Kidney tubule cell (primary cell): ENCODE data around the gene TRMT2B.
A peak's percentile ranks its signal among the peaks of the same experiment; 100 is the strongest.
"Not testable (repeated sequence)": the region's sequence is repeated elsewhere in the genome, so short reads cannot be mapped to it uniquely, and the experiment has no call there.

Experiments
- DNase-seq: peaks from one replicate; pipeline ENCODE4 v3.0.0-alpha.2; 2018; ENCODE audit warnings: low spot score

TRMT2B gene

GRCh38 chrX:101051549-101052302 is at the start of gene TRMT2B:
Gene TRMT2B (minus strand): TSS chrX:101052111. CDS start chrX:101042289, 9,822 bp downstream.
- DNase-seq = peak; percentile 75

- DNase-seq = peak; percentile 93
Measured at GRCh38 chrX:101097546-101098453, 45.9 kb upstream of the TRMT2B start, which contains the start of gene CENPI. Gene CENPI (plus strand): TSS chrX:101098204. CDS start chrX:101101071, 2,867 bp downstream.

GRCh38 chrX:101091817-101092216 is 39.9 kb upstream of the TRMT2B start:
- DNase-seq = no peak

- DNase-seq = no peak
Measured at GRCh38 chrX:101081231-101081630, 29.3 kb upstream of the TRMT2B start.

- DNase-seq = no peak
Measured at GRCh38 chrX:101080326-101081124, 28.6 kb upstream of the TRMT2B start.

GRCh38 chrX:101079736-101080270 is 27.9 kb upstream of the TRMT2B start:
- DNase-seq = no peak

- no peak for DNase-seq
Measured at GRCh38 chrX:101078716-101079598, 27.0 kb upstream of the TRMT2B start, which contains the start of gene TMEM35A. Gene TMEM35A (plus strand): TSS chrX:101078879. CDS start chrX:101079003, 124 bp downstream.

- no peak for DNase-seq
Measured at GRCh38 chrX:101071582-101071981, 19.7 kb upstream of the TRMT2B start.

GRCh38 chrX:101062176-101062575 is 10.3 kb upstream of the TRMT2B start:
- no peak for DNase-seq

- peak; percentile 60 for DNase-seq
Measured at GRCh38 chrX:101057093-101057714, 5.3 kb upstream of the TRMT2B start.

- DNase-seq = not testable (repeated sequence)
Measured at GRCh38 chrX:101056551-101056950, 4.6 kb upstream of the TRMT2B start.

GRCh38 chrX:101051153-101051548 is 760 bp downstream of the TRMT2B start:
- DNase-seq = no peak

- DNase-seq = no peak
Measured at GRCh38 chrX:101040197-101040596, 11.7 kb downstream of the TRMT2B start.

- DNase-seq = no peak
Measured at GRCh38 chrX:101037231-101037630, 14.7 kb downstream of the TRMT2B start.

- no peak for DNase-seq
Measured at GRCh38 chrX:101029665-101030064, 22.2 kb downstream of the TRMT2B start.

- DNase-seq = no peak
Measured at GRCh38 chrX:101028562-101028961, 23.3 kb downstream of the TRMT2B start.

- DNase-seq = no peak
Measured at GRCh38 chrX:101025126-101025525, 26.8 kb downstream of the TRMT2B start.

- DNase-seq = no peak
Measured at GRCh38 chrX:101022020-101022419, 29.9 kb downstream of the TRMT2B start.

- not testable (repeated sequence) for DNase-seq
Measured at GRCh38 chrX:101012031-101012430, 39.9 kb downstream of the TRMT2B start.

- DNase-seq = no peak
Measured at GRCh38 chrX:101009090-101009489, 42.8 kb downstream of the TRMT2B start.
